Activated B cell treated with CpG ODN at 0.5 μM for 24 hours (primary cell): ENCODE measurements around the gene CAPN15. TPM values are rescaled to one million over a fixed set of nuclear protein-coding genes. Genes with fewer than 3 reads are reported as not detected.

Source experiments
- ATAC-seq: fragments of 200-7000 bp; cut with Tn5 transposase; one replicate; pipeline ENCODE4 v1.10.0; 2021; ENCODE audit warnings: low read depth, mild to moderate bottlenecking, moderate library complexity
- CTCF ChIA-PET: fragments of 350-600 bp; sonication (Branson Sonifier 250); formaldehyde crosslinking; loops from one replicate; lab custom pipeline; 2021; ENCODE audit warnings: antibody characterized with exemption; lab: Charles Lee
- POLR2A ChIA-PET: fragments of 350-600 bp; sonication (Branson Sonifier 250); formaldehyde crosslinking; loops from one replicate; lab custom pipeline; 2021; ENCODE audit warnings: antibody characterized with exemption; lab: Charles Lee
- DNase-seq: peaks from one replicate; pipeline ENCODE4 v3.0.0; 2022
- H3K27ac Mint-ChIP-seq: one replicate; pipeline ENCODE4 v1.8.0; 2020; ENCODE audit warnings: mixed read lengths
- H3K27me3 Mint-ChIP-seq: one replicate; pipeline ENCODE4 v1.8.0; 2021; ENCODE audit warnings: mixed read lengths
- H3K36me3 Mint-ChIP-seq: one replicate; pipeline ENCODE4 v1.8.0; 2021; ENCODE audit warnings: low read depth, mixed read lengths
- H3K4me1 Mint-ChIP-seq: one replicate; pipeline ENCODE4 v1.8.0; 2021; ENCODE audit warnings: mixed read lengths
- H3K4me3 Mint-ChIP-seq: one replicate; pipeline ENCODE4 v1.8.0; 2020; ENCODE audit warnings: mild to moderate bottlenecking, mixed read lengths
- H3K9me3 Mint-ChIP-seq: one replicate; pipeline ENCODE4 v1.8.0; 2020; ENCODE audit warnings: mixed read lengths
- CTCF ChIP-seq: fragments of 200-600 bp; IDR thresholded peaks from one replicate; pipeline ENCODE4 v1.8.0; 2022; ENCODE audit warnings: antibody characterized with exemption, mild to moderate bottlenecking
- intact Hi-C: fragments of 100-400 bp; cut with micrococcal nuclease; formaldehyde crosslinking; loops from one replicate; pipeline ENCODE4 v1.15.1; 2024
- total RNA-seq: library from RNA; stranded (reverse); gene quantifications from 2 replicates; pipeline ENCODE4 v1.2.3, GENCODE V29; 2022

Gene CAPN15
- total RNA-seq, 1 donor from 2014 or later, result 95.1 TPM

GRCh38 chr16:554297-554621 is 26.7 kb downstream of the CAPN15 start:
- H3K27me3 Mint-ChIP-seq, result peaks cover 4% of the 10 kb centered on the region
- ChIA-PET POLR2A (no interaction called here), CTCF (no interaction called here)
- intact Hi-C loops, result no loop called here
- no peaks in the 10 kb centered on the region for H3K4me1 Mint-ChIP-seq
- DNase-seq, result no peak
- no peak for ATAC-seq
- TF ChIP-seq CTCF, result no peak
- H3K36me3 Mint-ChIP-seq, result peaks cover 6% of the 10 kb centered on the region
- H3K9me3 Mint-ChIP-seq, result no peaks in the 10 kb centered on the region
- H3K27ac Mint-ChIP-seq, result no peak overlapping the region
- no peak overlapping the region for H3K4me3 Mint-ChIP-seq

GRCh38 chr16:554640-555365 is 27.3 kb downstream of the CAPN15 start:
- H3K27me3 Mint-ChIP-seq, result peaks cover 4% of the 10 kb centered on the region

GRCh38 chr16:555528-556473 is 28.3 kb downstream of the CAPN15 start:
- Mint-ChIP-seq H3K36me3 (peaks cover 6% of the 10 kb centered on the region), H3K27me3 (peaks cover 4% of the 10 kb centered on the region), H3K27ac (no peak overlapping the region), H3K4me1 (peaks cover 2% of the 10 kb centered on the region), H3K9me3 (no peaks in the 10 kb centered on the region), H3K4me3 (no peak overlapping the region)
- CTCF ChIA-PET, result no interaction called here
- ATAC-seq (no peak), DNase-seq (no peak)
- POLR2A ChIA-PET, result no interaction called here
- intact Hi-C loops, result no loop called here
- no peak for TF ChIP-seq CTCF

More at GRCh38 chr16:554640-555365, 27.3 kb downstream of the CAPN15 start:
- Mint-ChIP-seq H3K9me3 (no peaks in the 10 kb centered on the region), H3K4me3 (no peak overlapping the region), H3K4me1 (peaks cover 2% of the 10 kb centered on the region), H3K27ac (no peak overlapping the region), H3K36me3 (peaks cover 6% of the 10 kb centered on the region)
- intact Hi-C loops, result no loop called here
- ChIA-PET CTCF (no interaction called here), POLR2A (no interaction called here)
- no peak for DNase-seq
- ATAC-seq, result no peak
- no peak for TF ChIP-seq CTCF

GRCh38 chr16:556474-557173 is 29.1 kb downstream of the CAPN15 start:
- intact Hi-C loops, result no loop called here
- peaks cover 4% of the 10 kb centered on the region for H3K27me3 Mint-ChIP-seq

More at GRCh38 chr16:556474-557173, 29.1 kb downstream of the CAPN15 start:
- no peak overlapping the region for H3K27ac Mint-ChIP-seq
- ATAC-seq (no peak), DNase-seq (no peak)
- ChIA-PET POLR2A (no interaction called here), CTCF (no interaction called here)
- H3K9me3 Mint-ChIP-seq, result no peaks in the 10 kb centered on the region
- H3K4me3 Mint-ChIP-seq, result no peak overlapping the region
- no peak for TF ChIP-seq CTCF
- H3K36me3 Mint-ChIP-seq, result peaks cover 3% of the 10 kb centered on the region
- H3K4me1 Mint-ChIP-seq, result peaks cover 2% of the 10 kb centered on the region
